AG04450 (cell line): ENCODE measurements around the gene NACC2. TPM values are rescaled to one million over a fixed set of nuclear protein-coding genes. Genes with fewer than 3 reads are reported as not detected.
A peak's percentile ranks its signal among the peaks of the same experiment; 100 is the strongest.

Source experiments
- CTCF ChIA-PET: fragments of 300-600, 350-600 bp; formaldehyde crosslinking; extraction: SDS; loops from one replicate; lab custom pipeline; 2022; ENCODE audit warnings: antibody characterized with exemption, inconsistent platforms; lab: Charles Lee
- POLR2A ChIA-PET: fragments of 350-600 bp; formaldehyde crosslinking; extraction: SDS; loops from one replicate; lab custom pipeline; 2021; ENCODE audit warnings: antibody characterized with exemption, inconsistent platforms; lab: Yijun Ruan, JAX
- DNase-seq: peaks from one replicate; pipeline ENCODE4 v3.0.0-alpha.2; 2011; ENCODE audit warnings: low read depth, low spot score
- H3K27ac ChIP-seq: one replicate; pipeline ENCODE4 v1.5.1; 2012; ENCODE audit warnings: low read depth, low read length, control low read depth
- H3K27me3 ChIP-seq: one replicate; pipeline ENCODE4 v1.6.0; 2012; ENCODE audit warnings: low read length; ENCODE audit not compliant: control insufficient read depth, insufficient read depth
- H3K4me3 ChIP-seq: 2 replicates; pipeline ENCODE4 v1.5.1; 2011; ENCODE audit warnings: mild to moderate bottlenecking, low read depth, low read length, control low read depth
- H3K9me3 ChIP-seq: 2 replicates; pipeline ENCODE4 v1.5.1; 2012; ENCODE audit warnings: low read length; ENCODE audit not compliant: control insufficient read depth, insufficient read depth
- polyA plus RNA-seq: library from polyadenylated mRNA; depleted of rRNA; stranded (reverse); fragments of >200 nt; gene quantifications from 2 replicates; pipeline ENCODE4 v1.2.3, GENCODE V29; 2011
- TF ChIP-seq, protein P1 (sequence below): IDR thresholded peaks from 2 replicates; pipeline ENCODE4 v1.5.1; 2011; ENCODE audit warnings: low read depth, low read length, control low read depth, inconsistent platforms

Gene NACC2
- polyA plus RNA-seq, 1 experiment, result 11.7 TPM

- peak overlapping the region; percentile 39 for H3K27ac ChIP-seq
- H3K9me3 ChIP-seq, result peaks cover 4% of the 10 kb centered on the region; the same call in 1 of the 2 replicates
- peak overlapping the region; percentile 67 for H3K4me3 ChIP-seq
- DNase-seq, result no peak
- TF ChIP-seq, protein P1, sequence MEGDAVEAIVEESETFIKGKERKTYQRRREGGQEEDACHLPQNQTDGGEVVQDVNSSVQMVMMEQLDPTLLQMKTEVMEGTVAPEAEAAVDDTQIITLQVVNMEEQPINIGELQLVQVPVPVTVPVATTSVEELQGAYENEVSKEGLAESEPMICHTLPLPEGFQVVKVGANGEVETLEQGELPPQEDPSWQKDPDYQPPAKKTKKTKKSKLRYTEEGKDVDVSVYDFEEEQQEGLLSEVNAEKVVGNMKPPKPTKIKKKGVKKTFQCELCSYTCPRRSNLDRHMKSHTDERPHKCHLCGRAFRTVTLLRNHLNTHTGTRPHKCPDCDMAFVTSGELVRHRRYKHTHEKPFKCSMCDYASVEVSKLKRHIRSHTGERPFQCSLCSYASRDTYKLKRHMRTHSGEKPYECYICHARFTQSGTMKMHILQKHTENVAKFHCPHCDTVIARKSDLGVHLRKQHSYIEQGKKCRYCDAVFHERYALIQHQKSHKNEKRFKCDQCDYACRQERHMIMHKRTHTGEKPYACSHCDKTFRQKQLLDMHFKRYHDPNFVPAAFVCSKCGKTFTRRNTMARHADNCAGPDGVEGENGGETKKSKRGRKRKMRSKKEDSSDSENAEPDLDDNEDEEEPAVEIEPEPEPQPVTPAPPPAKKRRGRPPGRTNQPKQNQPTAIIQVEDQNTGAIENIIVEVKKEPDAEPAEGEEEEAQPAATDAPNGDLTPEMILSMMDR, result no peak
- CTCF ChIA-PET, result no interaction called here
- H3K27me3 ChIP-seq, result no peaks in the 10 kb centered on the region
- POLR2A ChIA-PET, result interaction anchor here (0.8 to 2.0 kb wide), 3 partner anchors 14 to 58 kb away, joined by 3 to 12 read pairs (median 3); no protein-coding TSS in a partner anchor
These were observed 44.2 kb downstream of the NACC2 start for GRCh38 chr9:136050701-136051452.

GRCh38 chr9:136050266-136050700, 44.8 kb downstream of the NACC2 start:
- Histone ChIP-seq H3K4me3 (peak overlapping the region; percentile 67), H3K27ac (peak overlapping the region; percentile 11), H3K27me3 (no peaks in the 10 kb centered on the region), H3K9me3 (peaks cover 4% of the 10 kb centered on the region; the same call in 1 of the 2 replicates)
- ChIA-PET POLR2A (no interaction called here), CTCF (no interaction called here)
- no peak for DNase-seq
- TF ChIP-seq, protein P1, result no peak

DNA sequence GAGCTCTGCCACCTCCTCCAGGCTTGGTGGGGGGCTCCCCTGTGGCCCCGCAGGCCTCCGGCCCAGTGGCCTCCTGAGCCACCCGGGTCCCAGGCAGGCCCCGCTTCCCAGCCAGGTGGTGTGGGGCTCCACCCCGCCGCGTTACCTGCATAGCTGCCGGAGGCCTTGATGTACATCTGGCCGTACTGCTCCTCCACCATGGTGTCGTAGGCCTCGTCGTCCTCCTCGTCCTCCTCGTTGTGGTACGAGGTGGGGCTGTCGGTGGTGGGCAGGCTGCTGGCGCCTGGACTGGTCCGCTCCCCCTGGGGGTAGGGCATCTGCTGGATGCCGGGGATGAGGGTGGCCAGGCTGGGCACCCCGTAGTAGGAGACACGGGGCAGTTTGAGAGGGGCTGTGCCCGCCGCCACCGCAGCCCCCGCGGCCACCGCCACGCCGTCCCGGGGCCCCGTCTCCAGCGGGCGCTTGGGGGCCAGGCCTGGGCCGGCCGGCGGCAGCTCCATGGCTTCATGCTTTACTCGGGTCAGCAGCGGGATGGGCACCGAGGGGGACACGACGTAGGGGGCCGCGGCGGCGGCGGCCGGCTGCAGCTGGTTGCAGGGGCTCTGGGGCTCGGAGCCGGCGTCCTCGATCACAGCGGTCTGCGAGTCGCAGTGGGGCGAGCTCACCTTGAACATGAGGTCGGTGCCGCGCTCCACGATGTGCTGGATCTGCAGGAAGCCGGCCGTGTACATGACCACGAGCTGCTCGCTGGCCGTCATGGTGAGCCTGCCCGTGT, 45.4 kb downstream of the NACC2 start:
- Histone ChIP-seq H3K27ac (no peak overlapping the region), H3K9me3 (peaks cover 4% of the 10 kb centered on the region; the same call in 1 of the 2 replicates), H3K4me3 (no peak overlapping the region), H3K27me3 (no peaks in the 10 kb centered on the region)
- ChIA-PET CTCF (no interaction called here), POLR2A (no interaction called here)
- TF ChIP-seq, protein P1, result no peak
- no peak for DNase-seq

DNA sequence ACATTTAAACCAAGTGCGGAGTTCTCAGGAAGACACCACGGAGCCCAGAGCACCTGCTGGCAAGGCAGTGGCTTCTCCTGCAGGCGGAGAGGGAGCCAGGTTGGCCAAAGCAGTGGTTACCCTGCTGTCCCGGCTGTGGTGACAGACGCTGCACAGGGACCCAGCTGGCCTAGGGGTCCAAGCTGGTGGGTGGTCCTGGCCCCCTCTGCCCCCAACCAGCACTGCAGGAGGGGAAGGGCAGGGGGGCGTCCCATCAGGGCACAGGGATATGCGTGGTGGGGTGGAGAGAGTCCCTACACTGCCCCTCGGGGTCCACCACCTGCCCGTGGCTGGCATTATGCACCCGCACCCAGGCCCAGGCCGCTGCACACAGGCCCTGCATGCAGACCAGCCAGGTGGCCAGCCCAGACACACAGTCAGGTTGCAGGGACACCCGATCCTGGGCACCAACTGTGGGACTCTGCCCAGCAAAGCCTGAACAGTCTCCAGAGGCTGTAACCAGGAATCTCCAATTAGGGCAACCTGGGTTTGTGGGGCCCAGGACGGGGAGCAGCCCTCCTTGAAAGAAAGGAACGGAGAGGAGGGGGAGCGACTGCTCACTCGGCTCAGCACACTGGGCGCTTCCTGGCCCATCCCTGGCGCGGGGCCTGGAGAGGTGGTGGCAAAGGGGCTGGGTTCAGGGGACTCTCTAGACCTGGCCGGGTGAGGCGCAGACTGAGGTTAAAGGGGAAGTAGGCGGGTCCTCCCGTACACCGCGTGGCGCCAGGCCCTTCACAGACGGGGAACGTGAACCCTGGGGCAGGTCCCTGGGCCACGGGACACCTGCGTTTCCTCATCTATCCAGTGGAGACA, 46.3 kb downstream of the NACC2 start:
- H3K9me3 ChIP-seq, result peaks cover 4% of the 10 kb centered on the region; the same call in 1 of the 2 replicates
- H3K27ac ChIP-seq, result no peak overlapping the region
- no peak overlapping the region for H3K4me3 ChIP-seq
- no peaks in the 10 kb centered on the region for H3K27me3 ChIP-seq
- POLR2A ChIA-PET, result no interaction called here
- TF ChIP-seq, protein P1, result no peak
- no peak for DNase-seq
- CTCF ChIA-PET, result no interaction called here
